RWPE2 (cell line): ENCODE measurements around the gene ICE1.
"Not testable (repeated sequence)": the region's sequence is repeated elsewhere in the genome, so short reads cannot be mapped to it uniquely, and the experiment has no call there.

Experiments
- ATAC-seq: fragments of 200-7000 bp; cut with Tn5 transposase; 3 replicates; pipeline ENCODE4 v1.9.1; 2021; ENCODE audit warnings: low read depth
- DNase-seq: peaks from one replicate; pipeline ENCODE4 v3.0.0-alpha.2; 2020; ENCODE audit warnings: low spot score
- H3K27ac ChIP-seq: fragments of 450-650 bp; 2 replicates; pipeline ENCODE4 v1.5.1; 2017; ENCODE audit warnings: mild to moderate bottlenecking; ENCODE audit not compliant: poor library complexity, severe bottlenecking
- H3K27me3 ChIP-seq: fragments of 250-450 bp; sonication (Bioruptor Pico); 2 replicates; pipeline ENCODE4 v1.5.1; 2021; ENCODE audit warnings: mild to moderate bottlenecking, moderate library complexity; ENCODE audit not compliant: insufficient read depth, poor library complexity, severe bottlenecking
- H3K36me3 ChIP-seq: fragments of 250-450 bp; sonication (Bioruptor Pico); 2 replicates; pipeline ENCODE4 v1.5.1; 2020; ENCODE audit warnings: low read depth, mild to moderate bottlenecking, moderate library complexity
- H3K4me1 ChIP-seq: fragments of 250-450 bp; sonication (Bioruptor Pico); 2 replicates; pipeline ENCODE4 v1.5.1; 2021; ENCODE audit warnings: mild to moderate bottlenecking, moderate library complexity; ENCODE audit not compliant: insufficient read depth, poor library complexity, severe bottlenecking
- H3K4me3 ChIP-seq: fragments of 250-450 bp; sonication (Bioruptor Pico); 2 replicates; pipeline ENCODE4 v1.5.1; 2021; ENCODE audit warnings: mild to moderate bottlenecking, moderate library complexity; ENCODE audit not compliant: severe bottlenecking
- H3K9me3 ChIP-seq: fragments of 250-450 bp; sonication (Bioruptor Pico); 2 replicates; pipeline ENCODE4 v1.5.1; 2021; ENCODE audit warnings: mild to moderate bottlenecking, moderate library complexity; ENCODE audit not compliant: severe bottlenecking
- TF ChIP-seq, protein P1 (sequence below): fragments of 450-650 bp; IDR thresholded peaks from one replicate; pipeline ENCODE4 v1.5.1; 2017; ENCODE audit warnings: mild to moderate bottlenecking, moderate library complexity; ENCODE audit not compliant: poor library complexity, severe bottlenecking

ICE1 gene

DNA sequence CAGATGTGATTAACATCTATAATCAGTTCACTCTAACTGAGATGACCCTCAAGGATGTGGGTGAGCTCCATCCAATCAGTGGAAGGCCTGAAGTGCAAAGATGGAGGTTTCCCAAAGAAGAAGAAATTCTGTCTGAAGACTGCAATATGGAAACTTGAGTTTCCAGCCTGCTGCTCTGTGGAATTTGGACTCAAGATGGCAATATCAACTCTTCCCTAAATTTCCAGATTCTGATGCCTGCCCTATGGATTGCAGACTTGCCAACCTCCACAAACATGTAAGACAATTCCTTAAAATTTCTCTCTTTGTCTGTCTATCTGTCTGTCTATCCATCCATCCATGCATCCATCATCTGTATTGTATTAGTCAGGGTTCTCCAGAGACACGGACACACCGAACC lies 85.9 kb downstream of the ICE1 start:
- peaks cover 13% of the 10 kb centered on the region for H3K9me3 ChIP-seq
- no peaks in the 10 kb centered on the region for H3K4me1 ChIP-seq
- TF ChIP-seq, protein P1, sequence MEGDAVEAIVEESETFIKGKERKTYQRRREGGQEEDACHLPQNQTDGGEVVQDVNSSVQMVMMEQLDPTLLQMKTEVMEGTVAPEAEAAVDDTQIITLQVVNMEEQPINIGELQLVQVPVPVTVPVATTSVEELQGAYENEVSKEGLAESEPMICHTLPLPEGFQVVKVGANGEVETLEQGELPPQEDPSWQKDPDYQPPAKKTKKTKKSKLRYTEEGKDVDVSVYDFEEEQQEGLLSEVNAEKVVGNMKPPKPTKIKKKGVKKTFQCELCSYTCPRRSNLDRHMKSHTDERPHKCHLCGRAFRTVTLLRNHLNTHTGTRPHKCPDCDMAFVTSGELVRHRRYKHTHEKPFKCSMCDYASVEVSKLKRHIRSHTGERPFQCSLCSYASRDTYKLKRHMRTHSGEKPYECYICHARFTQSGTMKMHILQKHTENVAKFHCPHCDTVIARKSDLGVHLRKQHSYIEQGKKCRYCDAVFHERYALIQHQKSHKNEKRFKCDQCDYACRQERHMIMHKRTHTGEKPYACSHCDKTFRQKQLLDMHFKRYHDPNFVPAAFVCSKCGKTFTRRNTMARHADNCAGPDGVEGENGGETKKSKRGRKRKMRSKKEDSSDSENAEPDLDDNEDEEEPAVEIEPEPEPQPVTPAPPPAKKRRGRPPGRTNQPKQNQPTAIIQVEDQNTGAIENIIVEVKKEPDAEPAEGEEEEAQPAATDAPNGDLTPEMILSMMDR: no peak
- H3K27me3 ChIP-seq: peaks cover 38% of the 10 kb centered on the region
- ATAC-seq (no peak), DNase-seq (no peak)
- H3K36me3 ChIP-seq: no peaks in the 10 kb centered on the region
- H3K27ac ChIP-seq: no peak overlapping the region
- no peak overlapping the region for H3K4me3 ChIP-seq

DNA sequence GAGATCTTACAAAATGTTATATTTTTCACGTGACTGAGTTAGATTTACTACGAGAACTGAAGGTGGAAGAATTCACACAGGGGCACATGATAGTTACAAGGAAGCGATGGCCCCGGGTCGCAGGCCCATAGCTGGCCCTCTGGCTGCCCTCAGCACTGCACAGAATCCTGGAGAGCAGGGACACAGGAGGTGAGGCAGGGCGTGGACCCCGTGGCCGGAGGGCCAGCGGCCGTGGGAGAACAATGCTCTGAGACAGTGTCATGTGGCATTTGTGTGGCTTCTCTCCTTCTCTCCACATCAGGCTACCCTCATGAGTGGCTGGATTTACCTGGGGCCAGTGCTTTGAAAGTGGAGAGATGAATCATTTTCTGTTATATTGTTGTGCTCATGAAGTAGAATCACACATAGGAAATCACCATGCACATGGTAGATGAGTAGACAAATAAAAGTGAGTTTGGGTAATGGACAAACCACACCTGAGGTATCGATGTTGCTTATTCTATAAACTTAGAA lies 89.5 kb downstream of the ICE1 start:
- no peak overlapping the region for H3K27ac ChIP-seq
- DNase-seq (no peak), ATAC-seq (no peak)
- no peak overlapping the region for H3K4me3 ChIP-seq
- TF ChIP-seq, protein P1: no peak
- no peaks in the 10 kb centered on the region for H3K36me3 ChIP-seq
- no peaks in the 10 kb centered on the region for H3K4me1 ChIP-seq
- H3K9me3 ChIP-seq: no peaks in the 10 kb centered on the region
- peaks cover 19% of the 10 kb centered on the region for H3K27me3 ChIP-seq

DNA sequence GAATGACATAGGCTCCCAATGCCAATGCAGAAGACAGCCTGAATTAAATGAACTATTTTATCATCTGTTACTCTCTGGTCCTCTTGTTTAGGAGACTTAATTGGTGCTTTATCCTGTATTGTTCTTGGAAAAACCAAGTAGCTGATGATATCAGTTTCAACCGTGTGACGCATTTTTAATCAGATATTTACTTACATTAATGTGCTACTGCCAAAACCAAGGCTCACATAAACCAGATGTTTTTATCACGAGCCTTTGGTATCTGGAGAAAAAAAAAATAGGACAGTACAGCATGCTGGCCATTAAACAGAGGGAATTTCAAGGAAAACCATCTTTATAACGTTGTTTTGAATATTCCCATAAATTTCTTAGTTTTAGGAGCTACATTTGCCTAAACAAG lies 90.1 kb downstream of the ICE1 start:
- H3K27me3 ChIP-seq: peaks cover 14% of the 10 kb centered on the region

DNA sequence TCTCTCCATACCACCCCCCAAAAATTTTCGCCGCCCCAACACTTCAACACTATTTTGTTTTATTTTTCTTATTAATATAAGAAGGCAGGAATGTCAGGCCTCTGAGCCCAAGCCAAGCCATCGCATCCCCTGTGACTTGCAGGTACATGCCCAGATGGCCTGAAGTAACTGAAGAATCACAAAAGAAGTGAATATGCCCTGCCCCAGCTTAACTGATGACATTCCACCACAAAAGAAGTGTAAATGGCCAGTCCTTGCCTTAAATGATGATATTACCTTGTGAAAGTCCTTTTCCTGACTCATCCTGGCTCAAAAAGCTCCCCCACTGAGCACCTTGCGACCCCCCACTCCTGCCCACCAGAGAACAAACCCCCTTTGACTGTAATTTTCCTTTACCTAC lies 98.1 kb downstream of the ICE1 start:
- H3K9me3 ChIP-seq, H3K27me3 ChIP-seq, DNase-seq, H3K27ac ChIP-seq, ATAC-seq, H3K4me1 ChIP-seq, H3K4me3 ChIP-seq, H3K36me3 ChIP-seq: not testable (repeated sequence)

More for the DNA sequence above, 90.1 kb downstream of the ICE1 start:
- no peaks in the 10 kb centered on the region for H3K36me3 ChIP-seq
- no peak overlapping the region for H3K4me3 ChIP-seq
- no peak overlapping the region for H3K27ac ChIP-seq
- DNase-seq: no peak
- ATAC-seq: no peak
- no peaks in the 10 kb centered on the region for H3K4me1 ChIP-seq
- TF ChIP-seq, protein P1: no peak
- no peaks in the 10 kb centered on the region for H3K9me3 ChIP-seq

DNA sequence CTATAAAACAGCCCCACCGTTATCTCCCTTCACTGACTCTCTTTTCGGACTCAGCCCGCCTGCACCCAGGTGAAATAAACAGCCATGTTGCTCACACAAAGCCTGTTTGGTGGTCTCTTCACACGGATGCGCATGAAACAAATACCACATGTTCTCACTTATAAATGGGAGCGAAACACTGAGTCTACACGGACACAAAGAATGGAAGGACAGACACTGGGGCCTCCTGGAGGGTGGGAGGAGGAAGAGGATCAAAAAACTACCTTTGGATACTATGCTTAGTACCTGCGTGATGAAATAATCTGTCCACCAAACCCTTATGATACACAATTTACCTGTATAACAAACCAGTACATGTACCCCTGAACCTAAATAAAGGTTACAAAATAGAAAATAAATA lies 98.6 kb downstream of the ICE1 start:
- no peak for DNase-seq

More for the DNA sequence above, 98.6 kb downstream of the ICE1 start:
- H3K36me3 ChIP-seq: no peaks in the 10 kb centered on the region
- peaks cover 3% of the 10 kb centered on the region for H3K4me1 ChIP-seq
- no peak overlapping the region for H3K4me3 ChIP-seq
- TF ChIP-seq, protein P1: no peak
- no peak for ATAC-seq
- no peaks in the 10 kb centered on the region for H3K27me3 ChIP-seq
- no peak overlapping the region for H3K27ac ChIP-seq
- H3K9me3 ChIP-seq: peaks cover 1% of the 10 kb centered on the region
